RCC 7860 (cell line): ENCODE data around the gene GRIN1.

ENCODE experiments used
- DNase-seq: peaks from one replicate; pipeline ENCODE4 v3.0.0-alpha.2; 2015; ENCODE audit warnings: low spot score
- FAIRE-seq: peaks from 2 replicates; lab custom pipeline; 2012; peaks lifted over from hg19 to GRCh38; lab: Jason Lieb, UNC

GRIN1 gene

DNA sequence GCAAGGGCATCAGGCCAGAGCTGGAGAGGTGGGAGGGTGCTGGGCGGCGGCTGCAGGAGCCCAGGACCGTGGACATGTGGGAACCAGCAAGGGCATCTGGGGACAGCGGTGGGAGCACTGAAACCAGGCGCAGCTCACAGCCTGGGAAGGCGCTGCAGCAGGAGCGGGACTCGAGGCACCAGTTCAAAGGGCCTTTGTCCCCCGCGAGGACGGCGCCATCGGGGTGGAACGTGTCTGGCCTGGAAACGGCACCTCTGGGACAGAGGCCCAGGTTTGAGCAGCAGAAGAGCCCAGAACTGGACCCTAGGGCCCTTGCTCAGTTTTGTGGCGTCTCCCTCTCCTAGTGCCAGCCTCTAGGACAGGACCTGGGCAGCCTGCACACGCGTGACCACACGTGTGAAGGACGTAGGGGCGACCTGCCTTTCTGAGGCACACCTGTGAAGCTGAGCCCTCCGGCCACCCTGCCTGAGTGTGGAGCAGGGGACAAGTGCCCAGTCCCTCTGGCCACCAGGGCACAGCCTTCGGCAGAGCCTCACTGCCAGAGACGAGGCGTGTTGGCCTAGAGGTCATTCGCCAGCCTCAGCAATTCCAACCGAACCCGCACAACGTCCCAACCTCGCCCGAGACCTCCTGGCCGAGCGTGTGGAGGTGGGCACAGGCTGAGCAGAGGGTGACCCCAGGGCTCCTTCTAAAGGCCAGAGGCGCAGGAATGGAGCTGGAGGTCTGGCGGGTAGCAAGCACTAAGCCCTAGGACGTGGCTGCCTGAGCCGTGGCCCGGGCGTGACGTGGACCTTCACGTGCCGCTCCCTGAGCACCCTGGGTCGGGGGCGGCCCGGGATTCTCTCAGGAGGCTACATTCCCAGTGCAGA, 35.1 kb downstream of the GRIN1 start:
- FAIRE-seq: no peak
- no peak for DNase-seq

GRCh38 chr9:137174722-137175293, 35.9 kb downstream of the GRIN1 start:
- FAIRE-seq: no peak

GRCh38 chr9:137175345-137175961, 36.5 kb downstream of the GRIN1 start:
- FAIRE-seq: no peak
- DNase-seq: no peak

More at GRCh38 chr9:137174722-137175293, 35.9 kb downstream of the GRIN1 start:
- no peak for DNase-seq

- no peak for FAIRE-seq
- DNase-seq: no peak
These were observed 37.6 kb downstream of the GRIN1 start for GRCh38 chr9:137176302-137177182.

- FAIRE-seq: no peak
- DNase-seq: peak; percentile 35
These were observed 39.4 kb downstream of the GRIN1 start for GRCh38 chr9:137178201-137178938.

DNA sequence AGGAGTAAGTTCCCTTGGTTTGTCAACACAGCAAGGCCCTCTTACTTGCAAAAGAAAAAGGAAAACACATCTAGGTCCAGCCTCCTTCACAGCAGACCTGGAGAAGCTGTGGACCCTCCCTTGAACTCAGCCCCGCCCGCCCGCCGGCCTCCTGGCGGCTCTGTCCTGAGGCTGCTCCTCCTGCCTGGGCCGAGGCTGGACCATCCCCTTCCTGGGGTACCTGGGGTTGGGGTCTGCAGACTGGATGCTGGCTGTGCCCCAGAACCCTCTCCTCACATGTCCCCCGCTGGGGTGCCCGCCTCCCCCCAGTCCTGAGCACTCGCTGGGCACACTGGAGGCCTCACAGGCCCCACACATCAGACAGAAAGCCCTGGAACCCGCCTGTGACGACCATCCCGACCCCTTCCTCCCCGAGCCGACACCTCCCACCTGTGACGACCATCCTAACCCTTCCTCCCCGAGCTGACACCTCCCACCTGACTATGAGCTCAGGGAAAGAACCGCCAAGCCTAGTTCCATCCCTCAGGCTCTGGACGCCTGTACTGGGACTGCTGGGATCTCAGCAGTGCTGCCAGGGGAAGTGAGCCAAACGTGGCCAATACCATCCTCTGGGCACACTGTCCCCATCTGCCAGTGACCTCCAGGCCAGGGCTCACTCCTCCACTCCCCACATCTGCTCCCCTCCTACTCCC, 40.1 kb downstream of the GRIN1 start:
- FAIRE-seq: no peak
- no peak for DNase-seq

DNA sequence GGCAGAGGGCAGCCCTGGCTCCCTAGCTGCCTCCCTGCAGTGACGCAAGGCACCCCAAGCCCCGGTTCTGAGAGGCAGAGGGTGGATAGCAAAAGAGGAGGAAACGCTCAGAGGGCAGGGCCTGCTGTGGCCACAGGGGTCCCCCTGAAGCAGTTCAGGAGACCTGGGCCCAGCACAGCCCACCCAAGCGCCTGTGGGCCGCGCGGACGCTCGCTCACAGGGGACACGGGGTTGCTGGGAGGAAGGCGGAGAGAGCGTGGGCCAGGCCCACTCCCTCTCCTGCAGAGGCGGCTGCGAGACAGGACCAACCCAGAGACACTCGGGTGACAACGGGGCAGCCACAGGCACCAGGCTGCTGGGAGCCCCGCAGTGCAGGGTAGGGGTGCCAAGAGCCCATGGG, 40.8 kb downstream of the GRIN1 start:
- DNase-seq (no peak), FAIRE-seq (no peak)

- no peak for DNase-seq
- no peak for FAIRE-seq
These were observed 41.5 kb downstream of the GRIN1 start for GRCh38 chr9:137180491-137180890.

GRCh38 chr9:137181680-137182079, 42.7 kb downstream of the GRIN1 start:
- DNase-seq: no peak
- FAIRE-seq: no peak

DNA sequence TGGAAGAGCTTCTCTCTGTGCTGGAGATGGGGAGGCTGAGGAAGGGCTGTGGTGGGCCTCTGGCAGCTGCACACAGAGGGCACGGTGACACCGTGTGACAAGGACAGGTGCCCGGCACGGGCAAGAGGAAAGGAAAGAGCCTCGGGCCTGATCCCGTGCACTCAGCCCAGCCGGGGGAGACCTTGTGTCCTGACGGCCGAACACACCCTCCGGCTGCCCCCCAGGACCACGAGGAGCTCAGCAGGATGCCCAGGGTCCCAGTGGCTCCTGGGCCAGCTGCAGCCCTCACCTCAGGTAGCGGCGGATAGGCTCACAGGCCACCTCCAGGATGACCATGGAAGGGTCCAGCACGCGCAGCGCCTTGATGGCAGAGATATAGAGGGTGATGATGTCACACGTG, 43.9 kb downstream of the GRIN1 start:
- FAIRE-seq (no peak), DNase-seq (no peak)

DNA sequence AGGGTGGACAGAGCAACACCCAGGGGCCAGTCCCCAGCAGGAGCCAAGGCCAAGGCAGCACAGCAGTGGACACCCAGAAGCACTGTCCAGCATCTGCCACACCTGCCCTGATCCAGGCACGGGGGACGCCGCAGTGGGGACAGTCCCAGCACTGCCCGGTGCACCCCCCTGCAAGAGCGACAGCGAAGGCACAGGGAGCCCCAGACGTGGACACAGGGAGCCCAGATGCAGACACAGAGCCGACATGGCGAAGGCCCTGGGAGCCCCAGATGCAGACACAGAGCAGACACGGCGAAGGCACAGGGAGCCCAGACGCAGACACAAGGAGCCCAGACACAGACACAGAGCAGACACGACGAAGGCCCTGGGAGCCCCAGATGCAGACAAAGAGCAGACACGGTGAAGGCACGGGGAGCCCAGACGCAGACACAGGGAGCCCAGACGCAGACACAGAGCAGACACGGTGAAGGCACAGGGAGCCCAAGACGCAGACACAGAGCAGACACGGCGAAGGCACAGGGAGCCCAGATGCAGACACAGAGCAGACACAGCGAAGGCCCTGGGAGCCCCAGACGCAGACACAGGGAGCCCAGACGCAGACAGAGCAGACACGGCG, 45.1 kb downstream of the GRIN1 start:
- FAIRE-seq (no peak), DNase-seq (no peak)

DNA sequence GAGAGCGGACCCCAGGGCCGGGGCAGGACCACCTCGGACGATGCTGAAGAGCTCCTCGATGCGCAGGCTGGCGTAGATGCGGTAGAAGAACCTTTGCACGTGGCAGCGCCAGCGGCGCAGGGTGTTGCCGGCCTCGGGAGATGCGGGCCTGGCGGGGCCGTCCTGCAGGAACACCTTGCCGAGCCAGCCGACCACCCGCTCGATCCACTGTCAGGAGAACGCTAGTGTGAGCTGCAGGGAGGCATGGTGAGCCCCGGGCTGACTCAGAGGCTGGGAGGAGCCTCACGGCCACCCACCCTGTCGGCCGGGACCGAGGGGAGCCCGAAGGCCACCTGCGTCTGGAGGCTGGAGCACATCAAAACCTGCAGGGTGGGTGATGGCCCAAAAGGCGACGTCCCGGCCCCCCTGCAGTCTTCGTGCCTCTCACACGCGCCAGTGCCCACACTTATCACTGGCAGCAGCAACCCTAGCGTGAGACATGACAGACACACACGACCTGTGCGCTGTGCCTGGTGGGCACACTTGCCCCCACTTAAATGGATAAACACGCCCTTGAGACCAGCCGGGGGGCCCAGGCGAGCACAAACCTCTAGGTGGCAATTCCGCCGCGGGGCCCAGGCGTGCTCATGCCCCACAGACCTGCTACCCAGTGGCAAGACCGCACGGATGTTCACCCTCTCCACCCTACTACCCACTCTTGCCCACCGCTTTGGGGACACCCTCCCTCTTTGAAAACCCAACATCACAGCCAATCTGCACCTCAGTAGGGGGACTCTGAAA, 46.1 kb downstream of the GRIN1 start:
- FAIRE-seq (no peak), DNase-seq (no peak)

DNA sequence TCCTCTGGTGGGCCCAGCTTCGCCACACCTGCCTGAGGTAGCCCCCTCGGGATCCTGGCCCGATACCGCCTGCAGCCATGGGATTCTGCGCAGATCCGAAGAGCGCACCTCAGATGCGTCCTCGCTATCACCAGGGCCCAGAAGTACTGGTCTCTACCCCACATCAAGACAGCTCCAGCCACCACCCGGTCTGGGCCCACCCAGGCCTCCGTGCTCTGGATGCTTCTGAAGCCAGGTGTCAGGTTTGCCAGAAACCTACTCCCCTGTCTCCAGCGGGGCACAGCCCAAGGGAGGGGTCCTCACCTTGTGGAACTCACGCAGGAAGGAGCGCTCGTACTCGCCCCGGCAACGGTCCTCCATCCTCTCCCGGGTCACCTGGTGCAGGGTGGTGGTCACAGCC, 47.0 kb downstream of the GRIN1 start:
- FAIRE-seq (no peak), DNase-seq (no peak)

GRCh38 chr9:137186385-137186784, 47.4 kb downstream of the GRIN1 start:
- FAIRE-seq (no peak), DNase-seq (no peak)

GRCh38 chr9:137187386-137187785, 48.4 kb downstream of the GRIN1 start:
- DNase-seq (no peak), FAIRE-seq (no peak)

GRCh38 chr9:137188086-137188489, 49.1 kb downstream of the GRIN1 start:
- DNase-seq (no peak), FAIRE-seq (no peak)

DNA sequence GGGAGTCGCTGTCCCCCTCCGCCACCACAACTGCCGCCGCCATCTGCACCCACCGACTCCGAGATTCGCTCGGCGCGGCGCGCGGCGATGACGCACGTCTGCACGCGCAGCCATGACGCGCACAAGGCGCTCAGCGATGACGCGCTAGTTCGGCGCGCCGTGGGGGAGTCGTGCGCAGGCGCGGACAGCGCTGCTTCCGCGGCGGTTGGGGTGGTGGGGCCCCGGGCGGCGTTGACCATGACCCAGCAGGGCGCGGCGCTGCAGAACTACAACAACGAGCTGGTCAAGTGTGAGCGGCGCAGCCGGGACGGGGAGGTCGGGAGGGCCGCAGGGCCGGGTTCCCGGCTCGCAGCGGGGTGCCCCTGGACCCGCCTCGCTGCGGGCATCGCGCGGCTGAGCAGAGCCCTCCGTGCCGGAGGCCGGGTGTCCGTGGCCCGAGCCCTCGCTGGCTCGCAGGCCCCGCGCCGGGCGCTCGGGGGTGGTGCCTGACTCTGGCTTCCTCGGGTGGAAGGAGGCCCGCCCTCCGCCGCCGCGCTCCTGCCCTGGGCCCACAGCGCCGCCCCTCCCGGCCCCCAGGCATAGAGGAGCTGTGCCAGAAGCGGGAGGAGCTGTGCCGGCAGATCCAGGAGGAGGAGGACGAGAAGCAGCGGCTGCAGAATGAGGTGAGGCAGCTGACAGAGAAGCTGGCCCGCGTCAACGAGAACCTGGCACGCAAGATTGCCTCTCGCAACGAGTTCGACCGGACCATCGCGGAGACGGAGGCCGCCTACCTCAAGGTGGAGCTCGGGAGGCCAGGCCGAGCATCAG, 49.7 kb downstream of the GRIN1 start, which contains the start of the genes ANAPC2 and SSNA1:
Gene ANAPC2, minus strand, starts transcription at position 71 of the 807 bp plus-strand sequence. Its CDS starts 28 bp downstream, at position 43.
Gene SSNA1, plus strand, starts transcription at position 187 of the 807 bp plus-strand sequence. Its CDS starts 51 bp downstream, at position 238.
- no peak for FAIRE-seq
- peak; percentile 80 for DNase-seq
